Mesenchymal stem cell (in vitro differentiated cells and primary cell): ENCODE results near the gene DOCK2.

ENCODE experiments used
- DNase-seq: peaks from one replicate; pipeline ENCODE4 v3.0.0-alpha.2; 2013
- H2AFZ ChIP-seq: one replicate; pipeline ENCODE4 v1.6.1; 2013; ENCODE audit warnings: low read depth, mild to moderate bottlenecking, control low read depth, inconsistent platforms, low read length, moderate library complexity
- H2AK5ac ChIP-seq: 2 replicates; pipeline ENCODE4 v1.6.1; 2013; ENCODE audit warnings: low read length, moderate library complexity, mild to moderate bottlenecking, inconsistent platforms; ENCODE audit not compliant: severe bottlenecking
- H2BK120ac ChIP-seq: one replicate; pipeline ENCODE4 v1.6.1; 2013; ENCODE audit warnings: low read depth, mild to moderate bottlenecking, inconsistent platforms, low read length, moderate library complexity
- H2BK12ac ChIP-seq, 2 experiments: one replicate each; pipeline ENCODE4 v1.6.1; 2013; ENCODE audit warnings: inconsistent platforms in 2 of 2, low read length in 2 of 2, mild to moderate bottlenecking in 2 of 2, moderate library complexity in 2 of 2, control low read depth in 1 of 2
- H2BK15ac ChIP-seq: one replicate; pipeline ENCODE4 v1.6.1; 2013; ENCODE audit warnings: mild to moderate bottlenecking, low read depth, inconsistent platforms; ENCODE audit not compliant: poor library complexity, severe bottlenecking
- H2BK5ac ChIP-seq: 2 replicates; pipeline ENCODE4 v1.6.1; 2013; ENCODE audit warnings: low read depth, mild to moderate bottlenecking, low read length, control low read depth, inconsistent platforms; ENCODE audit not compliant: poor library complexity, severe bottlenecking
- H3K14ac ChIP-seq, 2 experiments: one replicate each; pipeline ENCODE4 v1.6.1; 2013; ENCODE audit warnings: inconsistent platforms in 2 of 2, low read length in 2 of 2, control low read depth in 1 of 2, mild to moderate bottlenecking in 1 of 2, moderate library complexity in 1 of 2
- H3K18ac ChIP-seq, 2 experiments: one replicate each; pipeline ENCODE4 v1.6.1; 2013; ENCODE audit warnings: inconsistent platforms in 2 of 2, low read length in 2 of 2, control low read depth in 1 of 2, low read depth in 1 of 2, mild to moderate bottlenecking in 1 of 2
- H3K23ac ChIP-seq, 2 experiments: one replicate each; pipeline ENCODE4 v1.6.1; 2013; ENCODE audit warnings: inconsistent platforms in 2 of 2, low read length in 2 of 2, mild to moderate bottlenecking in 2 of 2, moderate library complexity in 2 of 2, control low read depth in 1 of 2
- H3K27ac ChIP-seq: 2 replicates; pipeline ENCODE4 v1.5.1; 2013; ENCODE audit warnings: mild to moderate bottlenecking, moderate library complexity, low read length, control low read depth, inconsistent platforms; ENCODE audit not compliant: poor library complexity, severe bottlenecking
- H3K27me3 ChIP-seq, 2 experiments: 2 replicates each; pipeline versions ENCODE4 v1.6.1 to v1.7.0; 2013; ENCODE audit warnings: low read length in 2 of 2, mild to moderate bottlenecking in 2 of 2, moderate library complexity in 2 of 2, control low read depth in 1 of 2, inconsistent platforms in 1 of 2; ENCODE audit not compliant: control insufficient read depth in 1 of 2, insufficient read depth in 1 of 2
- H3K36me3 ChIP-seq, 2 experiments: 2 replicates each; pipeline versions ENCODE4 v1.6.1 to v1.7.0; 2013; ENCODE audit warnings: low read length in 2 of 2, control low read depth in 1 of 2, inconsistent platforms in 1 of 2, low read depth in 1 of 2, mild to moderate bottlenecking in 1 of 2; ENCODE audit not compliant: insufficient read depth in 2 of 2, control insufficient read depth in 1 of 2
- H3K4ac ChIP-seq, 2 experiments: one replicate each; pipeline ENCODE4 v1.6.1; 2013; ENCODE audit warnings: inconsistent platforms in 2 of 2, low read length in 2 of 2, mild to moderate bottlenecking in 2 of 2, moderate library complexity in 2 of 2, control low read depth in 1 of 2, low read depth in 1 of 2
- H3K4me1 ChIP-seq: 2 replicates; pipeline ENCODE4 v1.6.1; 2013; ENCODE audit warnings: low read depth, low read length, control low read depth; ENCODE audit not compliant: control insufficient read depth, insufficient read depth
- H3K4me2 ChIP-seq: 2 replicates; pipeline ENCODE4 v1.6.1; 2013; ENCODE audit warnings: low read length, mild to moderate bottlenecking, inconsistent platforms; ENCODE audit not compliant: poor library complexity, severe bottlenecking
- H3K4me3 ChIP-seq, 2 experiments: 2 replicates each; pipeline versions ENCODE4 v1.5.1 to v1.7.0; 2013; ENCODE audit warnings: low read length in 2 of 2, mild to moderate bottlenecking in 2 of 2, control low read depth in 1 of 2, low read depth in 1 of 2; ENCODE audit not compliant: insufficient read depth in 1 of 2
- H3K79me1 ChIP-seq: replicated peaks from 2 replicates; pipeline ENCODE4 v1.6.1; 2013; ENCODE audit warnings: mild to moderate bottlenecking, control low read depth, low read length, inconsistent platforms; ENCODE audit not compliant: poor library complexity, severe bottlenecking
- H3K9ac ChIP-seq: 2 replicates; pipeline ENCODE4 v1.7.0; 2013; ENCODE audit warnings: mild to moderate bottlenecking, low read length, moderate library complexity
- H3K9me3 ChIP-seq: 2 replicates; pipeline ENCODE4 v1.7.0; 2013; ENCODE audit warnings: mild to moderate bottlenecking, low read length; ENCODE audit not compliant: control insufficient read depth
- H4K8ac ChIP-seq: one replicate; pipeline ENCODE4 v1.6.1; 2013; ENCODE audit warnings: inconsistent platforms, mild to moderate bottlenecking, low read length, moderate library complexity
- H4K91ac ChIP-seq: one replicate; pipeline ENCODE4 v1.6.1; 2013; ENCODE audit warnings: mild to moderate bottlenecking, low read length, inconsistent platforms
- WGBS: methylation state at CpG from one replicate; pipeline ENCODE4 v1.1.7; 2013; ENCODE audit warnings: mixed read lengths; 5-methylcytosine and 5-hydroxymethylcytosine counted together

DOCK2 gene

DNA sequence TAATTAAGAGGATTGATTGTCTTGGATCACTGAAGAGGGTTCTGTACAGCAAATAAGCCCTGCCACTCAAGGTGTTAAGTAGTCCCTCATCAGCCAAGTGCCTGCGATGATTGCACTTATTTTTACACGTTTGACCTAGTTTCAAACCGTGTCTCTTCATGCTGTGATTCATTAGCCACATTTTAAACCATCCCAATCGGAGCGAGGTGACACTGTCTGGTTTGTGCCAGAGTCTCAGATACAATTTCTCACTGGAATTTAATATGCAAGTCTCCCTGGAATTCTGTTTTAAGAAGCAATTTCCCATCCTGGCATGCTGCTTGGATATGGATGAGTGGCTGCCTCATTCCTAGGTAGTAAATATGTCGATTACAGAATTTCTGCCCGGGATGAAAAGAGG lies 341.6 kb downstream of the DOCK2 start:
- no peak overlapping the region for H2BK15ac ChIP-seq
- peak overlapping the region in 1 of 2 experiments; percentile 37 for H3K18ac ChIP-seq
- H2BK5ac ChIP-seq, result no peak overlapping the region
- no peak overlapping the region for H3K23ac ChIP-seq
- no peak for DNase-seq
- WGBS, result 25% methylated on average over 7 of the region's 7 CpGs
- H3K4me3 ChIP-seq, result peak overlapping the region in 1 of 2 experiments; percentile 85
- peak overlapping the region; percentile 21 for H4K91ac ChIP-seq
- peaks cover 9% of the 10 kb centered on the region for H3K4me1 ChIP-seq
- no peak overlapping the region for H3K27ac ChIP-seq
- peak overlapping the region in 1 of 2 experiments; percentile 24 for H3K4ac ChIP-seq
- no peaks in the 10 kb centered on the region for H3K9me3 ChIP-seq
- H3K4me2 ChIP-seq, result peak overlapping the region; percentile 47
- H3K79me1 ChIP-seq, result peaks cover 12% of the 10 kb centered on the region
- H2AK5ac ChIP-seq, result no peak overlapping the region
- H4K8ac ChIP-seq, result peak overlapping the region; percentile 32
- no peak overlapping the region for H2AFZ ChIP-seq
- peak overlapping the region; percentile 93 for H3K9ac ChIP-seq
- no peaks in the 10 kb centered on the region for H3K27me3 ChIP-seq
- H3K14ac ChIP-seq, result no peak overlapping the region
- peak overlapping the region; percentile 37 to 75 for H2BK12ac ChIP-seq
- no peaks in the 10 kb centered on the region for H3K36me3 ChIP-seq
- H2BK120ac ChIP-seq, result peak overlapping the region; percentile 35

- DNase-seq, result no peak
- Histone ChIP-seq H2AFZ (no peak overlapping the region), H4K91ac (no peak overlapping the region), H3K23ac (no peak overlapping the region), H2BK15ac (no peak overlapping the region), H2AK5ac (no peak overlapping the region), H3K4ac (peak overlapping the region in 1 of 2 experiments; percentile 79), H2BK12ac (no peak overlapping the region), H3K9me3 (no peaks in the 10 kb centered on the region), H3K27me3 (no peaks in the 10 kb centered on the region), H2BK5ac (no peak overlapping the region), H3K4me3 (peak overlapping the region in 1 of 2 experiments; percentile 85), H3K27ac (peak overlapping the region; percentile 63), H3K9ac (peak overlapping the region; percentile 93), H2BK120ac (peak overlapping the region; percentile 23), H3K18ac (peak overlapping the region in 1 of 2 experiments; percentile 60), H3K79me1 (peaks cover 7% of the 10 kb centered on the region), H3K4me2 (peak overlapping the region; percentile 81), H4K8ac (peak overlapping the region; percentile 50), H3K14ac (no peak overlapping the region), H3K4me1 (peaks cover 9% of the 10 kb centered on the region), H3K36me3 (no peaks in the 10 kb centered on the region)
- WGBS, result 19% methylated on average over 3 of the region's 3 CpGs
These were observed 342.8 kb downstream of the DOCK2 start for GRCh38 chr5:169979871-169980270.

- Histone ChIP-seq H3K4me1 (peaks cover 9% of the 10 kb centered on the region), H3K4ac (peak within 1 kb of the TSS in 1 of 2 experiments; percentile 79), H2BK5ac (no peak within 1 kb of the TSS), H2BK15ac (no peak within 1 kb of the TSS), H3K9me3 (no peaks in the 10 kb centered on the region), H3K4me2 (peak within 1 kb of the TSS; percentile 81), H3K79me1 (peaks cover 2% of the 10 kb centered on the region), H2BK120ac (peak within 1 kb of the TSS; percentile 23), H2AK5ac (no peak within 1 kb of the TSS), H2BK12ac (peak within 1 kb of the TSS in 1 of 2 experiments; percentile 92), H3K27me3 (no peaks in the 10 kb centered on the region), H4K8ac (peak within 1 kb of the TSS; percentile 50), H3K36me3 (no peaks in the 10 kb centered on the region), H3K18ac (peak within 1 kb of the TSS; percentile 60 to 76), H3K14ac (no peak within 1 kb of the TSS), H3K4me3 (peak within 1 kb of the TSS in 1 of 2 experiments; percentile 85), H3K9ac (peak within 1 kb of the TSS; percentile 93), H3K27ac (peak within 1 kb of the TSS; percentile 63), H2AFZ (no peak within 1 kb of the TSS), H3K23ac (no peak within 1 kb of the TSS), H4K91ac (no peak within 1 kb of the TSS)
- peak; percentile 94 for DNase-seq
- WGBS, result 11% methylated on average over 6 of the region's 11 CpGs
These were observed 343.5 kb downstream of the DOCK2 start, which contains the start of gene INSYN2B for GRCh38 chr5:169980418-169981053. INSYN2B (minus strand) TSS chr5:169980495; CDS start chr5:169883898, 96,597 bp downstream.

DNA sequence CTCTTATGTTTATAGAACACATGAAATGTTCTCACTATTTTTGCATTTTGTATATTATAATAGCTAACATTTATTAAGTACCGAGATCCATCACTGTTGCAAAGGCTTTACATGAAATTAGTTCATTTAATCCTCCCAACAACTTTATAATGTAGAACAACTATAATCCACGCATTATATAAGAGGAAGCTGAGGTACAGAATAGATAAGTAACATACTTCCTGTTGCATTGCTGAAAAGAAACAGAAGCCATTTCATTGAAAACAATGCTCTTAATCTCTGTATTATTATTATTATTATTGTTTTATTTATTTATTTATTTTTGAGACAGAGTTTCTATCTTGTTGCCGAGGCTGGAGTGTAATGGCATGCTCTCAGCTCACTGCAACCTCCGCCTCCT lies 351.1 kb downstream of the DOCK2 start:
- Histone ChIP-seq H2BK5ac (no peak overlapping the region), H3K4ac (no peak overlapping the region), H3K4me2 (no peak overlapping the region), H3K4me1 (no peaks in the 10 kb centered on the region), H2BK15ac (no peak overlapping the region), H3K4me3 (no peak overlapping the region), H2AK5ac (no peak overlapping the region), H3K18ac (no peak overlapping the region), H2BK12ac (no peak overlapping the region), H3K9ac (no peak overlapping the region), H3K36me3 (no peaks in the 10 kb centered on the region), H3K9me3 (no peaks in the 10 kb centered on the region), H4K8ac (no peak overlapping the region), H3K27me3 (peaks cover 0 to 4% of the 10 kb centered on the region in 2 experiments), H3K79me1 (no peaks in the 10 kb centered on the region), H4K91ac (no peak overlapping the region), H3K14ac (no peak overlapping the region), H2BK120ac (no peak overlapping the region), H3K27ac (no peak overlapping the region), H2AFZ (no peak overlapping the region), H3K23ac (no peak overlapping the region)
- no peak for DNase-seq
- 100% methylated on average over 2 of the region's 4 CpGs for WGBS
